T-helper 2 cell treated with Interferon-gamma antibody and Interleukin-4, amounts not matched to agents 100 ng/mL and 5 ng/mL, for 36 hours (primary cell): ENCODE measurements around the gene PPP6R2. TPM values are rescaled to one million over a fixed set of nuclear protein-coding genes. Genes with fewer than 3 reads are reported as not detected.

ENCODE experiments used
- intact Hi-C: fragments of 100-400 bp; cut with micrococcal nuclease; formaldehyde crosslinking; loops from one replicate; pipeline ENCODE4 v1.15.1; 2023
- total RNA-seq: library from RNA; stranded (reverse); gene quantifications from 2 replicates; pipeline ENCODE4 v1.2.3, GENCODE V29; 2022

The PPP6R2 gene
- total RNA-seq = 49.8 and 54.9 TPM in 2 replicates

GRCh38 chr22:50342651-50343540 is at the start of gene PPP6R2:
Gene PPP6R2 (plus strand): TSS chr22:50343327. CDS start chr22:50393909, 50,582 bp downstream.
- intact Hi-C loops = loop anchor here (1.0 to 5.0 kb wide), 7 partner anchors 28 to 279 kb away; partner anchors contain the start of genes HDAC10, NCAPH2 and TUBGCP6

- intact Hi-C loops = no loop called here
Observed at GRCh38 chr22:50293441-50294318, 49.4 kb upstream of the PPP6R2 start.

GRCh38 chr22:50294319-50294656 is 48.8 kb upstream of the PPP6R2 start:
- intact Hi-C loops = no loop called here

GRCh38 chr22:50296658-50297490 is 46.3 kb upstream of the PPP6R2 start:
- intact Hi-C loops = no loop called here

- intact Hi-C loops = no loop called here
Observed at GRCh38 chr22:50297510-50298265, 45.4 kb upstream of the PPP6R2 start.

GRCh38 chr22:50298266-50298637 is 44.9 kb upstream of the PPP6R2 start:
- intact Hi-C loops = no loop called here

GRCh38 chr22:50298937-50299784 is 44.0 kb upstream of the PPP6R2 start:
- intact Hi-C loops = no loop called here

GRCh38 chr22:50299785-50300619 is 43.1 kb upstream of the PPP6R2 start:
- intact Hi-C loops = no loop called here

GRCh38 chr22:50300620-50301257 is 42.4 kb upstream of the PPP6R2 start:
- intact Hi-C loops = no loop called here

- intact Hi-C loops = no loop called here
Observed at GRCh38 chr22:50301581-50301991, 41.5 kb upstream of the PPP6R2 start.

- intact Hi-C loops = no loop called here
Observed at GRCh38 chr22:50302041-50302541, 41.0 kb upstream of the PPP6R2 start.

- intact Hi-C loops = no loop called here
Observed at GRCh38 chr22:50302564-50302963, 40.6 kb upstream of the PPP6R2 start.

GRCh38 chr22:50303515-50303847 is 39.6 kb upstream of the PPP6R2 start:
- intact Hi-C loops = no loop called here

- intact Hi-C loops = no loop called here
Observed at GRCh38 chr22:50303848-50304527, 39.1 kb upstream of the PPP6R2 start.

GRCh38 chr22:50304528-50305392 is 38.4 kb upstream of the PPP6R2 start:
- intact Hi-C loops = no loop called here

- intact Hi-C loops = no loop called here
Observed at GRCh38 chr22:50305393-50305922, 37.7 kb upstream of the PPP6R2 start.
